H1 (cell line): ENCODE results near the gene C16orf89. TPM values are rescaled to one million over a fixed set of nuclear protein-coding genes. Genes with fewer than 3 reads are reported as not detected.
"Not testable (repeated sequence)": the region's sequence is repeated elsewhere in the genome, so short reads cannot be mapped to it uniquely, and the experiment has no call there.

Experiments used
- CTCF ChIA-PET: fragments of 300-600 bp; sonication (Branson Sonifier 250); formaldehyde crosslinking; loops from one replicate; lab custom pipeline; 2021; ENCODE audit not compliant: partially characterized antibody; lab: Charles Lee
- POLR2A ChIA-PET: fragments of 300-600 bp; sonication (Branson Sonifier 250); formaldehyde crosslinking; loops from one replicate; lab custom pipeline; 2021; ENCODE audit warnings: inconsistent platforms; ENCODE audit not compliant: partially characterized antibody; lab: Charles Lee
- DNase-seq, 2 experiments: peaks; one replicate each; pipeline versions ENCODE4 v3.0.0 to v3.0.0-alpha.2; 2010 to 2022; ENCODE audit warnings: low spot score in 2 of 2, low read depth in 1 of 2, mixed read lengths in 1 of 2
- FAIRE-seq: peaks from 2 replicates; lab custom pipeline; 2011; peaks lifted over from hg19 to GRCh38; lab: Jason Lieb, UNC
- H2AFZ ChIP-seq: 2 replicates; pipeline ENCODE4 v1.8.1; 2012; ENCODE audit warnings: low read length, inconsistent platforms
- H2AK5ac ChIP-seq: 2 replicates; pipeline ENCODE4 v1.6.1; 2013; ENCODE audit warnings: low read depth, low read length
- H2BK120ac ChIP-seq: replicated peaks from 2 replicates; pipeline ENCODE3; 2013; ENCODE audit warnings: low read depth, low read length, inconsistent platforms
- H2BK12ac ChIP-seq: 2 replicates; pipeline ENCODE4 v1.6.1; 2013; ENCODE audit warnings: low read depth, low read length
- H2BK15ac ChIP-seq: 2 replicates; pipeline ENCODE4 v1.6.1; 2013; ENCODE audit warnings: low read length
- H2BK20ac ChIP-seq: 2 replicates; pipeline ENCODE4 v1.6.1; 2013; ENCODE audit warnings: low read length
- H2BK5ac ChIP-seq: 2 replicates; pipeline ENCODE4 v1.6.1; 2013; ENCODE audit warnings: low read depth, low read length
- H3K14ac ChIP-seq: 2 replicates; pipeline ENCODE4 v1.6.1; 2013; ENCODE audit warnings: inconsistent platforms; ENCODE audit not compliant: insufficient read length
- H3K18ac ChIP-seq: 2 replicates; pipeline ENCODE4 v1.6.1; 2013; ENCODE audit warnings: low read length; ENCODE audit errors: extremely low read depth
- H3K23ac ChIP-seq: 2 replicates; pipeline ENCODE4 v1.6.1; 2013; ENCODE audit warnings: inconsistent platforms; ENCODE audit not compliant: insufficient read length
- H3K23me2 ChIP-seq: 2 replicates; pipeline ENCODE4 v1.6.1; 2013; ENCODE audit warnings: low read depth, low read length
- H3K27ac ChIP-seq: 2 replicates; pipeline ENCODE4 v1.6.1; 2011; ENCODE audit warnings: low read depth, low read length, inconsistent platforms
- H3K27me3 ChIP-seq, 4 experiments: replicated peaks in 1 of 4; 1 replicate in 1 of 4; 2 replicates in 3 of 4; pipeline versions ENCODE4 v1.6.1 to v1.8.1; 2011 to 2013; ENCODE audit warnings: low read length in 3 of 4, mild to moderate bottlenecking in 3 of 4, inconsistent platforms in 2 of 4, mixed read lengths in 2 of 4, moderate library complexity in 1 of 4; ENCODE audit not compliant: control insufficient read depth in 3 of 4, insufficient read depth in 3 of 4; ENCODE audit errors: extremely low read depth in 1 of 4
- H3K36me3 ChIP-seq, 4 experiments: 2 replicates each; pipeline versions ENCODE4 v1.6.1 to v1.8.1; 2011 to 2013; ENCODE audit warnings: mild to moderate bottlenecking in 4 of 4, low read length in 3 of 4, moderate library complexity in 2 of 4, control low read depth in 1 of 4, inconsistent platforms in 1 of 4; ENCODE audit not compliant: insufficient read depth in 4 of 4, control insufficient read depth in 2 of 4
- H3K4ac ChIP-seq: replicated peaks from 2 replicates; pipeline ENCODE3; 2013; ENCODE audit warnings: low read length, low read depth, mixed read lengths, inconsistent platforms; ENCODE audit not compliant: insufficient read length
- H3K4me1 ChIP-seq, 4 experiments: replicated peaks in 1 of 4; 1 replicate in 1 of 4; 2 replicates in 3 of 4; pipeline versions ENCODE4 v1.6.1 to v1.8.1; 2011 to 2013; ENCODE audit warnings: low read length in 3 of 4, inconsistent platforms in 2 of 4, mixed read lengths in 1 of 4; ENCODE audit not compliant: insufficient read depth in 4 of 4, control insufficient read depth in 3 of 4
- H3K4me2 ChIP-seq, 2 experiments: 2 replicates each; pipeline versions ENCODE4 v1.6.1 to v1.8.1; 2011 to 2013; ENCODE audit warnings: low read depth in 2 of 2, low read length in 2 of 2, control low read depth in 1 of 2, inconsistent platforms in 1 of 2, mild to moderate bottlenecking in 1 of 2; ENCODE audit not compliant: insufficient read depth in 1 of 2
- H3K4me3 ChIP-seq, 4 experiments: fragments of 200-600, 300-600 bp in 1 of 4; sonication (generic), shearing (Covaris generic), sonication (Bioruptor Twin) in 1 of 4; 2 replicates each; pipeline versions ENCODE4 v1.5.1 to v1.8.1; 2011 to 2016; ENCODE audit warnings: low read length in 4 of 4, low read depth in 3 of 4, control low read depth in 2 of 4, inconsistent platforms in 2 of 4, mild to moderate bottlenecking in 2 of 4, mixed read lengths in 1 of 4, moderate library complexity in 1 of 4; ENCODE audit not compliant: insufficient read depth in 2 of 4; ENCODE audit errors: extremely low read depth in 1 of 4
- H3K56ac ChIP-seq: replicated peaks from 2 replicates; pipeline ENCODE3; 2013; ENCODE audit warnings: low read depth, mild to moderate bottlenecking, mixed read lengths, low read length, inconsistent platforms; ENCODE audit not compliant: insufficient read length
- H3K79me1 ChIP-seq: 2 replicates; pipeline ENCODE4 v1.6.1; 2013; ENCODE audit warnings: low read depth, low read length, control low read depth
- H3K79me2 ChIP-seq, 2 experiments: 2 replicates each; pipeline versions ENCODE4 v1.6.1 to v1.8.1; 2012 to 2013; ENCODE audit warnings: low read length in 2 of 2, mild to moderate bottlenecking in 2 of 2, inconsistent platforms in 1 of 2; ENCODE audit not compliant: insufficient read depth in 2 of 2, control insufficient read depth in 1 of 2
- H3K9ac ChIP-seq, 4 experiments: replicated peaks in 1 of 4; 1 replicate in 1 of 4; 2 replicates in 3 of 4; pipeline versions ENCODE4 v1.6.1 to v1.8.1; 2011 to 2013; ENCODE audit warnings: low read depth in 3 of 4, low read length in 3 of 4, control low read depth in 2 of 4, mild to moderate bottlenecking in 2 of 4, moderate library complexity in 2 of 4, inconsistent platforms in 1 of 4; ENCODE audit errors: extremely low read depth in 1 of 4
- H3K9me3 ChIP-seq, 2 experiments: 2 replicates each; pipeline versions ENCODE4 v1.6.1 to v1.8.1; 2012 to 2013; ENCODE audit warnings: mild to moderate bottlenecking in 2 of 2, moderate library complexity in 2 of 2, control low read depth in 1 of 2, inconsistent platforms in 1 of 2, low read depth in 1 of 2, low read length in 1 of 2, mixed read lengths in 1 of 2; ENCODE audit not compliant: insufficient read depth in 2 of 2
- H4K20me1 ChIP-seq, 2 experiments: replicated peaks in 1 of 2; 2 replicates each; pipeline versions ENCODE3 to v1.8.1; 2011 to 2013; ENCODE audit warnings: inconsistent platforms in 2 of 2, low read length in 2 of 2, mild to moderate bottlenecking in 1 of 2; ENCODE audit not compliant: insufficient read depth in 2 of 2, control insufficient read depth in 1 of 2
- H4K5ac ChIP-seq: 2 replicates; pipeline ENCODE4 v1.6.1; 2013; ENCODE audit warnings: low read length, low read depth, mixed read lengths, inconsistent platforms; ENCODE audit not compliant: insufficient read length
- H4K8ac ChIP-seq: 2 replicates; pipeline ENCODE4 v1.8.0; 2013; ENCODE audit warnings: mild to moderate bottlenecking, moderate library complexity, low read length, inconsistent platforms; ENCODE audit not compliant: insufficient read depth; ENCODE audit errors: extremely low read depth
- H4K91ac ChIP-seq: replicated peaks from 2 replicates; pipeline ENCODE3; 2013; ENCODE audit warnings: low read length, mixed read lengths, inconsistent platforms; ENCODE audit not compliant: insufficient read length
- WGBS, 2 experiments: shearing (Covaris generic) in 1 of 2; methylation state at CpG; one replicate each; pipeline versions ENCODE4 v1.1.6 to v1.1.7; 2013 to 2015; ENCODE audit warnings: low lambda C conversion rate in 2 of 2, mixed read lengths in 2 of 2, inconsistent platforms in 1 of 2, low coverage in 1 of 2, missing lambda C conversion rate in 1 of 2; ENCODE audit not compliant: insufficient replicate concordance in 2 of 2, insufficient coverage in 1 of 2, insufficient read length in 1 of 2; ENCODE audit errors: extremely low coverage in 1 of 2, missing lambda C conversion rate in 1 of 2; 5-methylcytosine and 5-hydroxymethylcytosine counted together
- polyA plus RNA-seq, 7 experiments: library from polyadenylated mRNA; depleted of rRNA in 3 of 7; stranded (reverse) in 5 of 7; unstranded in 2 of 7; fragments of >200 nt in 5 of 7; fragments of 200-250 nt in 2 of 7; gene quantifications; 1 replicate in 5 of 7; 2 replicates in 1 of 7; 4 replicates in 1 of 7; pipeline versions ENCODE4 v1.2.1 to v1.2.3, GENCODE V29; 2011 to 2013; ENCODE audit warnings: missing spikeins in 2 of 7, mixed read lengths in 2 of 7
- total RNA-seq: library from RNA; stranded (reverse); fragmentation: NEBNext Ultra II Directional; extraction: Animal tissue kit (Norgen Biotek cat#: 25700); gene quantifications from 2 replicates; pipeline ENCODE4 v1.2.1, GENCODE V29; 2021

Gene C16orf89
- total and polyA plus RNA-seq, 2 of the 8 experiments (the other 6 are each of a cell fraction or from before 2014, with no cell fraction given): 6.7 to 9.9 TPM

- not testable (repeated sequence) for DNase-seq, H4K91ac ChIP-seq, H3K56ac ChIP-seq, H3K23me2 ChIP-seq, H3K79me1 ChIP-seq, H3K9me3 ChIP-seq, H2BK120ac ChIP-seq, H4K8ac ChIP-seq, H3K4me3 ChIP-seq, H3K27ac ChIP-seq, H3K27me3 ChIP-seq, H2AK5ac ChIP-seq, H2BK12ac ChIP-seq, H3K14ac ChIP-seq, H3K4me2 ChIP-seq, H2AFZ ChIP-seq, H4K20me1 ChIP-seq, H3K9ac ChIP-seq, FAIRE-seq, H3K23ac ChIP-seq, H4K5ac ChIP-seq, H3K4ac ChIP-seq, H2BK20ac ChIP-seq, H3K18ac ChIP-seq, H2BK15ac ChIP-seq, H2BK5ac ChIP-seq, H3K4me1 ChIP-seq, H3K79me2 ChIP-seq
- H3K36me3 ChIP-seq: peaks cover 4 to 28% (median 5%) of the 10 kb centered on the region in 4 experiments; a peak in 5 of 8 replicates
- POLR2A ChIA-PET: interaction anchor here (0.8 to 1.9 kb wide), 7 partner anchors 10 to 83 kb away, joined by 3 to 6 read pairs (median 3); no protein-coding TSS in a partner anchor
- 98% methylated on average over 16 of the region's 18 CpGs; no CpG with 5 or more reads in 1 of the 2 experiments for WGBS, 2 experiments
- CTCF ChIA-PET: interaction anchor here (1.3 to 27.9 kb wide), 3 partner anchors 13 to 63 kb away, joined by 3 to 625 read pairs (median 20); partner anchors contain the start of gene C16orf89
These were observed 22.5 kb upstream of the C16orf89 start for GRCh38 chr16:5088086-5088790.
